Fibroblast of lung (primary cell): ENCODE data around the gene FRMPD2. TPM values are rescaled to one million over a fixed set of nuclear protein-coding genes. Genes with fewer than 3 reads are reported as not detected.

ENCODE experiments used
- DNase-seq, 2 donors: peaks; one replicate each; pipeline versions ENCODE4 v3.0.0 to v3.0.0-alpha.2; 2010; ENCODE audit warnings: low read depth in 2 of 2
- H2AFZ ChIP-seq: 2 replicates; pipeline ENCODE4 v1.5.1; 2012; ENCODE audit warnings: low read length, control low read depth, inconsistent platforms
- H3K27ac ChIP-seq: 2 replicates; pipeline ENCODE4 v1.5.1; 2011; ENCODE audit warnings: low read length, control low read depth; ENCODE audit not compliant: insufficient read depth
- H3K27me3 ChIP-seq: 2 replicates; pipeline ENCODE4 v1.5.1; 2011; ENCODE audit warnings: mild to moderate bottlenecking, low read length; ENCODE audit not compliant: control insufficient read depth, insufficient read depth
- H3K36me3 ChIP-seq: 2 replicates; pipeline ENCODE4 v1.5.1; 2011; ENCODE audit warnings: low read length; ENCODE audit not compliant: control insufficient read depth, insufficient read depth
- H3K4me1 ChIP-seq: 2 replicates; pipeline ENCODE4 v1.5.1; 2011; ENCODE audit warnings: low read length; ENCODE audit not compliant: control insufficient read depth, insufficient read depth; ENCODE audit errors: extremely low read depth
- H3K4me2 ChIP-seq: 2 replicates; pipeline ENCODE4 v1.5.1; 2011; ENCODE audit warnings: low read length, control low read depth; ENCODE audit not compliant: insufficient read depth; ENCODE audit errors: extremely low read depth
- H3K4me3 ChIP-seq, 4 experiments: fragments of 200-600 bp in 1 of 4; sonication (generic) in 1 of 4; replicated peaks in 1 of 4; 2 replicates each; pipeline ENCODE4 v1.5.1; 2011 to 2016; ENCODE audit warnings: low read length in 4 of 4, low read depth in 3 of 4, mild to moderate bottlenecking in 3 of 4, control low read depth in 2 of 4, inconsistent platforms in 1 of 4, mixed read lengths in 1 of 4; ENCODE audit not compliant: insufficient read depth in 1 of 4; ENCODE audit errors: control extremely low read depth in 1 of 4
- H3K79me2 ChIP-seq: 2 replicates; pipeline ENCODE4 v1.5.1; 2012; ENCODE audit warnings: mild to moderate bottlenecking, low read length, inconsistent platforms; ENCODE audit not compliant: control insufficient read depth, insufficient read depth
- H3K9ac ChIP-seq: 2 replicates; pipeline ENCODE4 v1.5.1; 2011; ENCODE audit warnings: mild to moderate bottlenecking, low read length, control low read depth; ENCODE audit not compliant: insufficient read depth
- H3K9me3 ChIP-seq: 2 replicates; pipeline ENCODE4 v1.5.1; 2012; ENCODE audit warnings: low read depth, low read length; ENCODE audit not compliant: control insufficient read depth, insufficient read depth
- H4K20me1 ChIP-seq: 2 replicates; pipeline ENCODE4 v1.5.1; 2011; ENCODE audit warnings: low read length; ENCODE audit not compliant: control insufficient read depth, insufficient read depth; ENCODE audit errors: extremely low read depth
- EZH2 ChIP-seq: IDR thresholded peaks from 2 replicates; pipeline ENCODE4 v1.5.1; 2012; ENCODE audit warnings: low read length, control low read depth, mild to moderate bottlenecking; ENCODE audit errors: missing control alignments
- polyA plus RNA-seq, 2 donors: library from polyadenylated mRNA; depleted of rRNA in 1 of 2; stranded (reverse) in 1 of 2; unstranded in 1 of 2; fragments of >200 nt; gene quantifications; 2 replicates each; pipeline ENCODE4 v1.2.1, GENCODE V29; 2011 to 2012; ENCODE audit warnings: missing spikeins in 1 of 2
- total RNA-seq: library from RNA; depleted of rRNA; stranded (reverse); fragments of >200 nt; gene quantifications from 2 replicates; pipeline ENCODE4 v1.2.1, GENCODE V29; 2014
- TF ChIP-seq, protein P1 (sequence below), 2 donors: IDR thresholded peaks in 1 of 2; conservative IDR thresholded peaks in 1 of 2; 1 replicate in 1 of 2; 2 replicates in 1 of 2; pipeline ENCODE4 v1.5.1; 2011 to 2012; ENCODE audit warnings: low read length in 2 of 2, control low read depth in 1 of 2, inconsistent platforms in 1 of 2, low read depth in 1 of 2, mild to moderate bottlenecking in 1 of 2

Gene FRMPD2
- total and polyA plus RNA-seq, 2 donors (not counting 1 experiment from before 2014, with no cell fraction given): 0.16 TPM; not detected in 1

DNA sequence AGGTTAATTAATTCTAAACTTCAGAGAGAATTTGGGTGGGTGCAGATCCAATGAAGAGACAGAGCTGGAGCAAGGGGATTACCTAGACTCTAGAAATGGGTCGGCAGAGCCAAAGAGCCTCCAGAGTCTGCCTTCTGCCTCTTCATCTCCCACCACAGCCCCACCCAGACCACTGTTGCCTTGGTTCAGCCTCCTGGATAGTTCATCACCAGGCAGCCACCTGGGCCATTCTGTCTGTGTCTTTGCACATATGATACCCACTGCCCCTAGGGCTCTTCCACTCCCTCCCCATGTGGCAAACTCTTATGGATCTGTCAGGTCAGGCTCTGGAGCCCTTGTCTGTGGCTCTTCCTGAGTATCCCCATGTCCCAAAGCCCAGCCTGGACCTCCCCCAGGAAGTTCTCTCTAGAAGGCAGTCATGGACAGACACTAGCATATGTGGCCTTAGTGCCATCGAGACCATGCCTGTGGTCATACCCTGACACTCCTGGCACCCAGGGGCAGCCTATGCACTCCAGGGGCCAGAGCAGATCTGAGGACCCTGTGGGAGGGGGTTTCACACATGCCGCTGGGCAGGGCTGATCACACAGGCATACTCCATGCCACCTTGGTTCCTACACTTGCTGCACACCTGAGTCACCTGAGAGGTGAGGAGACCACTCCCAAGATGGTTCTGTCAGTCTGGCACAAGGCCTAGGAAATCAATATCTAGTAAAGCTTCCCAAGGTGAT lies 41.6 kb downstream of the FRMPD2 start:
- Histone ChIP-seq H3K36me3 (no peaks in the 10 kb centered on the region), H3K27ac (no peak overlapping the region), H2AFZ (no peak overlapping the region), H3K9me3 (no peaks in the 10 kb centered on the region), H3K9ac (no peak overlapping the region), H3K27me3 (peaks cover 3% of the 10 kb centered on the region), H3K4me2 (no peak overlapping the region), H3K4me3 (no peak overlapping the region), H4K20me1 (no peaks in the 10 kb centered on the region), H3K79me2 (no peaks in the 10 kb centered on the region), H3K4me1 (no peaks in the 10 kb centered on the region)
- DNase-seq: no peak
- TF ChIP-seq EZH2: no peak
- TF ChIP-seq, protein P1, sequence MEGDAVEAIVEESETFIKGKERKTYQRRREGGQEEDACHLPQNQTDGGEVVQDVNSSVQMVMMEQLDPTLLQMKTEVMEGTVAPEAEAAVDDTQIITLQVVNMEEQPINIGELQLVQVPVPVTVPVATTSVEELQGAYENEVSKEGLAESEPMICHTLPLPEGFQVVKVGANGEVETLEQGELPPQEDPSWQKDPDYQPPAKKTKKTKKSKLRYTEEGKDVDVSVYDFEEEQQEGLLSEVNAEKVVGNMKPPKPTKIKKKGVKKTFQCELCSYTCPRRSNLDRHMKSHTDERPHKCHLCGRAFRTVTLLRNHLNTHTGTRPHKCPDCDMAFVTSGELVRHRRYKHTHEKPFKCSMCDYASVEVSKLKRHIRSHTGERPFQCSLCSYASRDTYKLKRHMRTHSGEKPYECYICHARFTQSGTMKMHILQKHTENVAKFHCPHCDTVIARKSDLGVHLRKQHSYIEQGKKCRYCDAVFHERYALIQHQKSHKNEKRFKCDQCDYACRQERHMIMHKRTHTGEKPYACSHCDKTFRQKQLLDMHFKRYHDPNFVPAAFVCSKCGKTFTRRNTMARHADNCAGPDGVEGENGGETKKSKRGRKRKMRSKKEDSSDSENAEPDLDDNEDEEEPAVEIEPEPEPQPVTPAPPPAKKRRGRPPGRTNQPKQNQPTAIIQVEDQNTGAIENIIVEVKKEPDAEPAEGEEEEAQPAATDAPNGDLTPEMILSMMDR (conservative IDR thresholded peaks at IDR 0.05 in 1 of 2, IDR thresholded peaks at IDR 0.05 in 1 of 2; ENCODE audit: low read depth in 1 of 2, low read length in 2 of 2): no peak

DNA sequence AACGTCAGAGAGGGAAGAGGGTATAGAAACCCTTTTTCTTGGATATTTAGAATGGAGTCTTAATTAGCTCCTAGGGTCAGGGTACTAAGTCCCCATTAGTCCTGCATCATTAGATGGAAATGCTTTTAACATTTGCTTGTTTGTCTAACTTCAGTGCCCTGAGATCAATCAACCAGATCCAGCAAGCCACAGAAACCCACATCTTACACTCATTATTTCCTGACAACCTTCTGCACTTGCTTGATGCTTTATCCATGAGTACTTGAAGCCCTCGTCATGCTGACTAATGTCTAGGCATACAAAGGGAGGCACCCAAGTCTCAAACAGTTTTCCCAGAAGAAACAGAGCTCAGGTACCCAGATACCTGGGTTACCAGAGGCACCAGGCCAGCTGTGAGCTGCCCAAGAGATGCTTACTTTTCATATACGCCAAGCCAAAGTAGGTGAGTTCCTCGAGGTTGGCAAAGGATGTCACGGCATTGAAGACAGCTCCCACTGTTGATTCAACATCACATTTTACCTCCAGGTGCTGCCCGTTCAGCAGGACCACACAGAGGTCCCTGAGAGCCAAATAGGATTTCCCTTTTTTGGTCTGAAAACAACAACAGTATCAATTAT lies 42.7 kb downstream of the FRMPD2 start:
- TF ChIP-seq, protein P1 (conservative IDR thresholded peaks at IDR 0.05 in 1 of 2, IDR thresholded peaks at IDR 0.05 in 1 of 2; ENCODE audit: low read depth in 1 of 2, low read length in 2 of 2): no peak
- no peak for TF ChIP-seq EZH2
- H2AFZ ChIP-seq: no peak overlapping the region
- no peak for DNase-seq

DNA sequence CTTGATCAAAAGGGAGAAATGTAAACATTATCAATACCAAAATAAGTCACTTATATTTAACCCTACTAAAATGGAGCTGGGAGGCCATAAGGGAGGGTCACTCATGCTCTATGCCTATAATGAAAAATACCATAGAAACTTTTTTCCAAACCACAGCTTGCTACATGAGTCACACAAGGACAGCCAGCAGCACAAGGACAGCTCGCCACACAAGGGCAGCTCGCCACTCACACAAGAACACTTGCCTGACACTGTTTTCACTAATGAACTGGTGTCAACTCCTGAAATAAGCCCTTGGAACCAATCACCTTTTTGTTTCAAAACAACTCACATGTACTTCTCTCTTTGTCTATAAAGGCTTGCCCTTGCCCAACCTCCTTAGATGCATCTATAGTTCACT lies 43.3 kb downstream of the FRMPD2 start:
- Histone ChIP-seq H3K4me2 (no peak overlapping the region), H3K4me1 (no peaks in the 10 kb centered on the region), H4K20me1 (no peaks in the 10 kb centered on the region), H3K36me3 (no peaks in the 10 kb centered on the region), H2AFZ (no peak overlapping the region), H3K9ac (no peak overlapping the region), H3K27me3 (peaks cover 3% of the 10 kb centered on the region), H3K9me3 (no peaks in the 10 kb centered on the region), H3K79me2 (no peaks in the 10 kb centered on the region), H3K4me3 (no peak overlapping the region), H3K27ac (no peak overlapping the region)
- TF ChIP-seq, protein P1 (conservative IDR thresholded peaks at IDR 0.05 in 1 of 2, IDR thresholded peaks at IDR 0.05 in 1 of 2; ENCODE audit: low read depth in 1 of 2, low read length in 2 of 2): no peak
- no peak for TF ChIP-seq EZH2
- DNase-seq: no peak

More for the DNA sequence above, 42.7 kb downstream of the FRMPD2 start:
- H3K79me2 ChIP-seq: no peaks in the 10 kb centered on the region
- no peaks in the 10 kb centered on the region for H4K20me1 ChIP-seq
- H3K27me3 ChIP-seq: peaks cover 3% of the 10 kb centered on the region
- no peaks in the 10 kb centered on the region for H3K9me3 ChIP-seq
- no peaks in the 10 kb centered on the region for H3K36me3 ChIP-seq
- H3K9ac ChIP-seq: no peak overlapping the region
- no peak overlapping the region for H3K27ac ChIP-seq
- no peak overlapping the region for H3K4me3 ChIP-seq
- no peaks in the 10 kb centered on the region for H3K4me1 ChIP-seq
- no peak overlapping the region for H3K4me2 ChIP-seq
